B cell (primary cell): ENCODE data around the gene STX4. TPM values are rescaled to one million over a fixed set of nuclear protein-coding genes. Genes with fewer than 3 reads are reported as not detected.

ENCODE experiments used
- ATAC-seq: fragments of 200-7000 bp; cut with Tn5 transposase; one replicate; pipeline ENCODE4 v1.10.0; 2021; ENCODE audit warnings: low read depth, mild to moderate bottlenecking, moderate number of reproducible peaks, moderate library complexity
- CTCF ChIA-PET: fragments of 350-600 bp; sonication (Branson Sonifier 250); formaldehyde crosslinking; loops from one replicate; lab custom pipeline; 2021; ENCODE audit warnings: antibody characterized with exemption, inconsistent platforms; lab: Charles Lee
- POLR2A ChIA-PET: fragments of 350-600 bp; sonication (Branson Sonifier 250); formaldehyde crosslinking; loops from one replicate; lab custom pipeline; 2021; ENCODE audit warnings: antibody characterized with exemption; lab: Charles Lee
- DNase-seq: peaks from one replicate; pipeline ENCODE4 v3.0.0; 2013
- H2AFZ ChIP-seq: 2 replicates; pipeline ENCODE4 v1.6.1; 2012; ENCODE audit warnings: mild to moderate bottlenecking, low read depth, low read length; ENCODE audit not compliant: insufficient read depth, poor library complexity, severe bottlenecking
- H3K27ac ChIP-seq, 2 donors: 1 replicate in 1 of 2; 2 replicates in 1 of 2; pipeline ENCODE4 v1.5.1; 2012 to 2013; ENCODE audit warnings: low read length in 2 of 2, mild to moderate bottlenecking in 2 of 2, moderate library complexity in 1 of 2
- H3K27me3 ChIP-seq, 4 experiments: fragments of 200-600 bp in 1 of 4; sonication (generic) in 1 of 4; replicated peaks in 1 of 4; 1 replicate in 2 of 4; 2 replicates in 2 of 4; pipeline versions ENCODE4 v1.6.1 to v1.7.0; 2013 to 2016; ENCODE audit warnings: low read length in 3 of 4, mild to moderate bottlenecking in 2 of 4, mixed read lengths in 1 of 4, moderate library complexity in 1 of 4; ENCODE audit not compliant: insufficient read depth in 4 of 4, control insufficient read depth in 3 of 4; ENCODE audit errors: control extremely low read depth in 1 of 4
- H3K36me3 ChIP-seq, 2 experiments: replicated peaks in 1 of 2; 1 replicate in 1 of 2; 2 replicates in 1 of 2; pipeline versions ENCODE4 v1.6.1 to v1.7.1; 2013; ENCODE audit warnings: low read length in 1 of 2; ENCODE audit not compliant: insufficient read depth in 2 of 2, control insufficient read depth in 1 of 2; ENCODE audit errors: control extremely low read depth in 1 of 2, extremely low read depth in 1 of 2
- H3K4me1 ChIP-seq, 2 donors: fragments of 200-600 bp in 1 of 2; sonication (generic) in 1 of 2; 1 replicate in 1 of 2; 2 replicates in 1 of 2; pipeline versions ENCODE4 v1.5.1 to v1.6.1; 2013 to 2017; ENCODE audit warnings: low read length in 2 of 2; ENCODE audit not compliant: control insufficient read depth in 2 of 2, insufficient read depth in 2 of 2
- H3K4me2 ChIP-seq: replicated peaks from 2 replicates; pipeline ENCODE3; 2012; ENCODE audit warnings: mild to moderate bottlenecking, low read depth, low read length; ENCODE audit not compliant: poor library complexity, severe bottlenecking
- H3K4me3 ChIP-seq, 5 experiments: fragments of 200-600 bp in 1 of 5; sonication (generic) in 1 of 5; 1 replicate in 3 of 5; 2 replicates in 2 of 5; pipeline versions ENCODE4 v1.5.1 to v1.7.0; 2011 to 2016; ENCODE audit warnings: low read length in 4 of 5, mild to moderate bottlenecking in 4 of 5, low read depth in 2 of 5, control low read depth in 1 of 5, moderate library complexity in 1 of 5; ENCODE audit not compliant: insufficient read depth in 1 of 5; ENCODE audit errors: control extremely low read depth in 1 of 5, extremely low read depth in 1 of 5
- H3K79me2 ChIP-seq: fragments of 200-600 bp; sonication (generic); one replicate; pipeline ENCODE4 v1.6.0; 2016; ENCODE audit warnings: low read length; ENCODE audit not compliant: control insufficient read depth, insufficient read depth
- H3K9ac ChIP-seq: fragments of 200-600 bp; sonication (generic); 2 replicates; pipeline ENCODE4 v1.6.1; 2017; ENCODE audit warnings: mild to moderate bottlenecking, low read length, moderate library complexity
- H3K9me3 ChIP-seq, 3 donors: one replicate each; pipeline versions ENCODE4 v1.6.1 to v1.7.1; 2013; ENCODE audit warnings: low read length in 2 of 3; ENCODE audit not compliant: control insufficient read depth in 2 of 3, insufficient read depth in 1 of 3; ENCODE audit errors: control extremely low read depth in 1 of 3
- H4K20me1 ChIP-seq: 2 replicates; pipeline ENCODE4 v1.6.0; 2012; ENCODE audit warnings: mild to moderate bottlenecking, low read length; ENCODE audit not compliant: insufficient read depth, control insufficient read depth, poor library complexity, severe bottlenecking
- H3K27ac Mint-ChIP-seq: one replicate; pipeline ENCODE4 v1.8.0; 2021; ENCODE audit warnings: mixed read lengths
- H3K27me3 Mint-ChIP-seq: one replicate; pipeline ENCODE4 v1.8.0; 2021; ENCODE audit warnings: mixed read lengths
- H3K4me1 Mint-ChIP-seq: one replicate; pipeline ENCODE4 v1.8.0; 2021; ENCODE audit warnings: mixed read lengths
- H3K4me3 Mint-ChIP-seq: one replicate; pipeline ENCODE4 v1.8.0; 2021; ENCODE audit warnings: mixed read lengths
- H3K9me3 Mint-ChIP-seq: one replicate; pipeline ENCODE4 v1.8.0; 2022; ENCODE audit warnings: mixed read lengths; ENCODE audit not compliant: insufficient read depth
- EZH2 ChIP-seq: IDR thresholded peaks from 2 replicates; pipeline ENCODE4 v1.6.1; 2012; ENCODE audit warnings: borderline replicate concordance, low read depth, mild to moderate bottlenecking, moderate library complexity, low read length; ENCODE audit not compliant: insufficient read depth, poor library complexity, severe bottlenecking
- WGBS: methylation state at CpG from one replicate; pipeline ENCODE4 v1.1.5; 2013; ENCODE audit warnings: missing lambda C conversion rate; ENCODE audit not compliant: insufficient coverage; 5-methylcytosine and 5-hydroxymethylcytosine counted together
- intact Hi-C: fragments of 100-400 bp; cut with micrococcal nuclease; formaldehyde crosslinking; loops from one replicate; pipeline ENCODE4 v1.10.0; 2022
- polyA plus RNA-seq: library from polyadenylated mRNA; depleted of rRNA; stranded (reverse); fragments of >200 nt; gene quantifications from 2 replicates; pipeline ENCODE4 v1.2.3, GENCODE V29; 2012
- total RNA-seq, 2 donors: library from RNA; stranded (reverse); fragments of 120-200 nt in 1 of 2; gene quantifications; 1 replicate in 1 of 2; 2 replicates in 1 of 2; pipeline versions ENCODE4 v1.2.3 to v1.2.4, GENCODE V29; 2013 to 2022
- TF ChIP-seq, protein P1 (sequence below): fragments of 200-600 bp; IDR thresholded peaks from one replicate; pipeline ENCODE4 v1.8.0; 2022; ENCODE audit warnings: antibody characterized with exemption, mild to moderate bottlenecking

Gene STX4
- total and polyA plus RNA-seq, 2 donors (not counting 1 experiment from before 2014, with no cell fraction given) = 120 to 133 TPM

DNA sequence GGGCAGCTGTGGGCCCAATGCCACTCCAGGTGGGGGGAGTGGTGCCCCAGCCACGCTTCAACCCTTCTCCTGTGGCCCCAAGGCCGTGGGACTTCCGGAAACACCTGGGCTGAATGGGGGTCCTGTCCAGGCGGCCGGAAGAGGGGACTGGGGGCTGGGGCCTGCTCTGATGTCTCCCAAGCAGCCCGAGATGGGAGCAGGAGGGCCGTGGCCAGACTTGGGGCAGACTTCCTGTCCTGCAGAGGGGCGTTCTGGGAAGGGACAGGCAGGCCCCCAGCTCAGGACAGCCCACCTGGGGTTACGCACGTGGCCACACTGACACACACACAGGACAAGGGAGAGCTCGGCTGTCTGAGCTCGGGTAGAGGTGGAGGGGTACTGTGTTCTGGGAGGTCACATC, 43.3 kb upstream of the STX4 start:
- no peaks in the 10 kb centered on the region for H3K9me3 ChIP-seq
- DNase-seq = no peak
- H3K27me3 Mint-ChIP-seq = no peaks in the 10 kb centered on the region
- CTCF ChIA-PET = no interaction called here
- H3K27ac Mint-ChIP-seq = no peak overlapping the region
- H3K79me2 ChIP-seq = no peaks in the 10 kb centered on the region
- H3K36me3 ChIP-seq = no peaks in the 10 kb centered on the region
- H3K4me3 Mint-ChIP-seq = no peak overlapping the region
- H3K4me3 ChIP-seq = no peak overlapping the region
- H4K20me1 ChIP-seq = no peaks in the 10 kb centered on the region
- no peak overlapping the region for H3K27ac ChIP-seq
- no peak overlapping the region for H3K4me2 ChIP-seq
- WGBS = 86% methylated on average over 7 of the region's 12 CpGs
- H3K4me1 ChIP-seq = peaks cover 0 to 1% of the 10 kb centered on the region in 2 donors
- no peaks in the 10 kb centered on the region for H3K9me3 Mint-ChIP-seq
- no peak for TF ChIP-seq EZH2
- TF ChIP-seq, protein P1, sequence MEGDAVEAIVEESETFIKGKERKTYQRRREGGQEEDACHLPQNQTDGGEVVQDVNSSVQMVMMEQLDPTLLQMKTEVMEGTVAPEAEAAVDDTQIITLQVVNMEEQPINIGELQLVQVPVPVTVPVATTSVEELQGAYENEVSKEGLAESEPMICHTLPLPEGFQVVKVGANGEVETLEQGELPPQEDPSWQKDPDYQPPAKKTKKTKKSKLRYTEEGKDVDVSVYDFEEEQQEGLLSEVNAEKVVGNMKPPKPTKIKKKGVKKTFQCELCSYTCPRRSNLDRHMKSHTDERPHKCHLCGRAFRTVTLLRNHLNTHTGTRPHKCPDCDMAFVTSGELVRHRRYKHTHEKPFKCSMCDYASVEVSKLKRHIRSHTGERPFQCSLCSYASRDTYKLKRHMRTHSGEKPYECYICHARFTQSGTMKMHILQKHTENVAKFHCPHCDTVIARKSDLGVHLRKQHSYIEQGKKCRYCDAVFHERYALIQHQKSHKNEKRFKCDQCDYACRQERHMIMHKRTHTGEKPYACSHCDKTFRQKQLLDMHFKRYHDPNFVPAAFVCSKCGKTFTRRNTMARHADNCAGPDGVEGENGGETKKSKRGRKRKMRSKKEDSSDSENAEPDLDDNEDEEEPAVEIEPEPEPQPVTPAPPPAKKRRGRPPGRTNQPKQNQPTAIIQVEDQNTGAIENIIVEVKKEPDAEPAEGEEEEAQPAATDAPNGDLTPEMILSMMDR = no peak
- no peak overlapping the region for H2AFZ ChIP-seq
- peaks cover under 1% of the 10 kb centered on the region for H3K4me1 Mint-ChIP-seq
- no peak overlapping the region for H3K9ac ChIP-seq
- no peaks in the 10 kb centered on the region for H3K27me3 ChIP-seq
- intact Hi-C loops = no loop called here
- POLR2A ChIA-PET = no interaction called here
- no peak for ATAC-seq

DNA sequence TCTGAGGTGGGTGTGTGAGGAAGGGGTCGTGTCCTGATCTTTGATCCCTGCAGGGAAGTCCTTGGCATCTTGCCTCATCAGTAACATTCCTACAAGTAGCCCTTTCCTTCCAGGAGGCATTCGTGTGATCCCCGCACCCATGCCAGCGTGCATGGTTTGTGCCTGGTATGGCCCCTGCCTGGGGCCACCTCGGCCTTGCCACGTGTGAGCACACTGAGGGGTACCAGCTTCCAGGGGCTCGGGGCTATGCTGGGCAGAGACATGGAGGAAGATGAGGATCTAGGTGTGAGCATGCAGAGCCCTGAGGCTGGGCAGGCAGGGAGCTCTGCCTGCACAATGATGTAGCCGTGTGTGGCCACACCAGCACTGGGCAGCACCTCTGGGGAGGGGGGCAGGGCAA, 42.3 kb upstream of the STX4 start:
- CTCF ChIA-PET = no interaction called here
- Histone ChIP-seq H3K79me2 (no peaks in the 10 kb centered on the region), H4K20me1 (no peaks in the 10 kb centered on the region), H3K4me3 (no peak overlapping the region), H3K4me1 (no peaks in the 10 kb centered on the region), H3K9me3 (no peaks in the 10 kb centered on the region), H3K9ac (no peak overlapping the region), H3K4me2 (no peak overlapping the region), H3K27me3 (no peaks in the 10 kb centered on the region), H3K27ac (no peak overlapping the region), H3K36me3 (no peaks in the 10 kb centered on the region), H2AFZ (no peak overlapping the region)
- no peak for ATAC-seq
- 84% methylated on average over 7 of the region's 8 CpGs for WGBS
- H3K4me3 Mint-ChIP-seq = no peak overlapping the region
- DNase-seq = no peak
- H3K27me3 Mint-ChIP-seq = no peaks in the 10 kb centered on the region
- POLR2A ChIA-PET = no interaction called here
- TF ChIP-seq, protein P1 = no peak
- no peak for TF ChIP-seq EZH2
- H3K27ac Mint-ChIP-seq = no peak overlapping the region
- H3K9me3 Mint-ChIP-seq = no peaks in the 10 kb centered on the region
- intact Hi-C loops = no loop called here
- H3K4me1 Mint-ChIP-seq = peaks cover 2% of the 10 kb centered on the region
